OCI-LY3 (cell line): ENCODE data around the gene GRAP2.

Experiments
- H2AFZ ChIP-seq: fragments of 200-600, 300-600 bp; shearing (Covaris generic); 2 replicates; pipeline ENCODE4 v1.6.0; 2014; ENCODE audit warnings: antibody characterized with exemption, low read depth, low read length
- H3K27ac ChIP-seq: fragments of 200-600, 300-600 bp; sonication (generic); 2 replicates; pipeline ENCODE4 v1.5.1; 2014; ENCODE audit warnings: mild to moderate bottlenecking, low read length, moderate library complexity, mixed read lengths
- H3K27me3 ChIP-seq: fragments of 200-600, 300-600 bp; sonication (generic); 2 replicates; pipeline ENCODE4 v1.6.1; 2014; ENCODE audit warnings: low read depth, low read length, mixed read lengths
- H3K36me3 ChIP-seq: fragments of 200-600, 300-600 bp; sonication (generic); replicated peaks from 2 replicates; pipeline ENCODE3; 2014; ENCODE audit warnings: low read depth, low read length, mixed read lengths
- H3K4me1 ChIP-seq: fragments of 300-600, 200-600 bp; sonication (generic); 2 replicates; pipeline ENCODE4 v1.6.1; 2014; ENCODE audit warnings: low read length, mixed read lengths
- H3K4me2 ChIP-seq: fragments of 200-600, 300-600 bp; sonication (generic); 2 replicates; pipeline ENCODE4 v1.6.1; 2014; ENCODE audit warnings: low read length, mixed read lengths
- H3K4me3 ChIP-seq: fragments of 300-600, 200-600 bp; sonication (generic); 2 replicates; pipeline ENCODE4 v1.5.1; 2014; ENCODE audit warnings: antibody characterized with exemption, mild to moderate bottlenecking, low read length, moderate library complexity
- H3K79me2 ChIP-seq: fragments of 300-600, 200-600 bp; shearing (Covaris generic); 2 replicates; pipeline ENCODE4 v1.6.1; 2014; ENCODE audit warnings: mild to moderate bottlenecking, low read length, mixed read lengths
- H3K9ac ChIP-seq: fragments of 300-600, 200-600 bp; shearing (Covaris generic); 2 replicates; pipeline ENCODE4 v1.6.0; 2014; ENCODE audit warnings: mild to moderate bottlenecking, low read length, moderate library complexity
- H3K9me3 ChIP-seq: fragments of 200-600, 300-600 bp; shearing (Covaris generic); 2 replicates; pipeline ENCODE4 v1.6.1; 2014; ENCODE audit warnings: low read length, mixed read lengths; ENCODE audit not compliant: insufficient read depth
- H4K20me1 ChIP-seq: fragments of 200-600, 300-600 bp; sonication (generic); 2 replicates; pipeline ENCODE4 v1.6.1; 2016; ENCODE audit warnings: low read length, mixed read lengths; ENCODE audit not compliant: insufficient read depth
- CTCF ChIP-seq: fragments of 200-600, 300-600 bp; sonication (generic); IDR thresholded peaks from 2 replicates; pipeline ENCODE4 v1.5.1; 2014; ENCODE audit warnings: antibody characterized with exemption, low read length, low read depth
- EZH2phosphoT487 ChIP-seq: fragments of 200-600 bp; shearing (Covaris generic); IDR thresholded peaks from 2 replicates; pipeline ENCODE4 v1.6.1; 2018; ENCODE audit warnings: antibody characterized with exemption, mixed run types, low read depth

Gene GRAP2

DNA sequence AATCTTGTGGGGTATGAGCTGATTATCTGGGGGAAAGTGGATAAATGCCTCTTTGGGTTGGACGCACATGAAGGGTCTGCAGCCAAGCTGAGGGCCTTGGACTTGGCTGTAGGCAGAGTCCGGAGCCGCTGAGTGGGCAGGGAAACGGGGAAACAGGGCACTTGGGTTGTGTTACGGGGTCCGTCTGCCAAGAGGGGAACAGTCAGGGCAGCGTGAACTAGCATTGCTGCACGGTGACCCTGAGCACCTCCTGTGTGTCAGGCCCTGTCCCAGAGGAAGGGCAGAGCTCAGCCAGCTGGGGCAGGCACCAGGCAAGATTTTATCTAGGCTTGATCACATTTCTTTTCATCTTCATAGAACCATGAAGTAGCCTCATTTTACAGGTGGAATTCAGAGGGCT lies 105.8 kb downstream of the GRAP2 start:
- H3K4me3 ChIP-seq = no peak overlapping the region
- peaks cover 42% of the 10 kb centered on the region for H3K27me3 ChIP-seq
- H3K9ac ChIP-seq = no peak overlapping the region
- TF ChIP-seq EZH2phosphoT487 (no peak), CTCF (no peak)
- H2AFZ ChIP-seq = no peak overlapping the region
- no peaks in the 10 kb centered on the region for H3K79me2 ChIP-seq
- no peaks in the 10 kb centered on the region for H3K36me3 ChIP-seq
- H3K9me3 ChIP-seq = no peaks in the 10 kb centered on the region
- H4K20me1 ChIP-seq = no peaks in the 10 kb centered on the region
- H3K4me1 ChIP-seq = no peaks in the 10 kb centered on the region
- H3K4me2 ChIP-seq = no peak overlapping the region
- H3K27ac ChIP-seq = no peak overlapping the region

- Histone ChIP-seq H3K79me2 (no peaks in the 10 kb centered on the region), H3K27ac (no peak overlapping the region), H3K4me3 (no peak overlapping the region), H4K20me1 (no peaks in the 10 kb centered on the region), H3K9ac (no peak overlapping the region), H3K4me2 (no peak overlapping the region), H3K27me3 (peaks cover 30% of the 10 kb centered on the region), H3K9me3 (no peaks in the 10 kb centered on the region), H2AFZ (no peak overlapping the region), H3K36me3 (no peaks in the 10 kb centered on the region), H3K4me1 (no peaks in the 10 kb centered on the region)
- no peak for TF ChIP-seq EZH2phosphoT487
- TF ChIP-seq CTCF = no peak
Observed at GRCh38 chr22:40007853-40008710, 107.2 kb downstream of the GRAP2 start.

GRCh38 chr22:40008726-40009291 lies 107.9 kb downstream of the GRAP2 start:
- no peak overlapping the region for H3K9ac ChIP-seq
- TF ChIP-seq EZH2phosphoT487 (no peak), CTCF (no peak)
- H2AFZ ChIP-seq = no peak overlapping the region
- H3K4me2 ChIP-seq = no peak overlapping the region
- peaks cover 29% of the 10 kb centered on the region for H3K27me3 ChIP-seq
- H3K79me2 ChIP-seq = no peaks in the 10 kb centered on the region
- no peaks in the 10 kb centered on the region for H4K20me1 ChIP-seq
- H3K9me3 ChIP-seq = no peaks in the 10 kb centered on the region
- no peaks in the 10 kb centered on the region for H3K36me3 ChIP-seq
- H3K4me3 ChIP-seq = no peak overlapping the region
- no peak overlapping the region for H3K27ac ChIP-seq
- no peaks in the 10 kb centered on the region for H3K4me1 ChIP-seq

GRCh38 chr22:40009292-40009774 lies 108.4 kb downstream of the GRAP2 start:
- H3K4me1 ChIP-seq = no peaks in the 10 kb centered on the region
- H3K79me2 ChIP-seq = no peaks in the 10 kb centered on the region
- H3K4me3 ChIP-seq = no peak overlapping the region
- peaks cover 32% of the 10 kb centered on the region for H3K27me3 ChIP-seq
- no peaks in the 10 kb centered on the region for H4K20me1 ChIP-seq
- no peak overlapping the region for H2AFZ ChIP-seq
- no peaks in the 10 kb centered on the region for H3K36me3 ChIP-seq
- no peak overlapping the region for H3K9ac ChIP-seq
- H3K4me2 ChIP-seq = no peak overlapping the region
- no peaks in the 10 kb centered on the region for H3K9me3 ChIP-seq
- TF ChIP-seq EZH2phosphoT487 (no peak), CTCF (no peak)
- no peak overlapping the region for H3K27ac ChIP-seq
